Peyer's patch (tissue), 4 donors: Measurements from ENCODE around the gene SLC1A2. TPM values are rescaled to one million over a fixed set of nuclear protein-coding genes. Genes with fewer than 3 reads are reported as not detected.

Experiments
- DNase-seq, 3 donors: peaks; one replicate each; pipeline ENCODE4 v3.0.0-alpha.2; 2017 to 2019
- H3K27ac ChIP-seq, 4 donors: fragments of 200-600 bp; sonication (generic); one replicate each; pipeline ENCODE4 v1.5.1; 2016 to 2019
- H3K27me3 ChIP-seq, 2 donors: fragments of 200-600 bp; sonication (generic); one replicate each; pipeline ENCODE4 v1.5.1; 2019
- H3K36me3 ChIP-seq, 3 donors: fragments of 200-600 bp; sonication (generic); one replicate each; pipeline ENCODE4 v1.5.1; 2016 to 2019
- H3K4me1 ChIP-seq, 4 donors: fragments of 200-600 bp; sonication (generic); one replicate each; pipeline ENCODE4 v1.5.1; 2016 to 2019
- H3K4me3 ChIP-seq, 4 donors: fragments of 200-600 bp; sonication (generic); 1 replicate in 3 of 4; 2 replicates in 1 of 4; pipeline ENCODE4 v1.5.1; 2016 to 2019; ENCODE audit warnings: mild to moderate bottlenecking in 1 of 4
- H3K9me3 ChIP-seq, 4 donors: fragments of 200-600 bp; sonication (generic); one replicate each; pipeline ENCODE4 v1.5.1; 2016 to 2019; ENCODE audit warnings: mild to moderate bottlenecking in 1 of 4
- POLR2A ChIP-seq, 2 donors: fragments of 450-650 bp; IDR thresholded peaks; one replicate each; pipeline ENCODE4 v1.5.1; 2017; ENCODE audit warnings: antibody characterized with exemption in 2 of 2, mild to moderate bottlenecking in 2 of 2, moderate library complexity in 2 of 2
- total RNA-seq, 4 donors: library from RNA; depleted of rRNA; stranded (reverse); fragments of >200 nt; gene quantifications; one replicate each; pipeline ENCODE4 v1.1.0, GENCODE V29; 2016
- TF ChIP-seq, protein P1 (sequence below), 6 experiments: fragments of 450-650 bp in 4 of 6; fragments of 200-600 bp in 2 of 6; sonication (generic) in 1 of 6; IDR thresholded peaks; one replicate each; pipeline ENCODE4 v1.5.1; 2017 to 2019; ENCODE audit warnings: antibody characterized with exemption in 6 of 6, mild to moderate bottlenecking in 3 of 6, moderate library complexity in 1 of 6

Gene SLC1A2
- total RNA-seq, 4 donors from 2014 or later: 0.38 to 1.1 TPM; not detected in 2

DNA sequence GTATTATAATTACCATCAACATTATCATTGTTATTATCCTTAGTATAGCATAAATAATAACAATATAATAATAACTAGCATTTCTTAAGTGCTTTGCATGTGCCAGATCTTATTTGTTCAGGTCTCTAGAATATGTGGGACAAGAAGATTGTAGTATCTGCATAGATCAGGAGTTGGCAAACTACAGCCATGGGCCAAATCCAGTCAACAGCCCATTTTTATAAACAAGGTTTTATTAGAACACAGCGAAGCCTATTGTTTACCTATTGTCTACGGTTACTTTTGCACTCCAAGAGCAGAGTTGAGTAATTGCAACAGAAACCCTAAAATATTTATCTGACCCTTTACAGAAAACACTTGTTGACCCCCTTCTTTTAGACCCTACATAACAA lies 81.4 kb downstream of the SLC1A2 start:
- DNase-seq: no peak
- Histone ChIP-seq H3K27me3 (no peaks in the 10 kb centered on the region), H3K27ac (no peak overlapping the region), H3K9me3 (no peaks in the 10 kb centered on the region), H3K36me3 (no peaks in the 10 kb centered on the region), H3K4me1 (peaks cover 0 to 5% (median 0%) of the 10 kb centered on the region in 4 donors), H3K4me3 (no peak overlapping the region)
- TF ChIP-seq POLR2A (IDR thresholded peaks at IDR 0.05): no peak
- TF ChIP-seq, protein P1, sequence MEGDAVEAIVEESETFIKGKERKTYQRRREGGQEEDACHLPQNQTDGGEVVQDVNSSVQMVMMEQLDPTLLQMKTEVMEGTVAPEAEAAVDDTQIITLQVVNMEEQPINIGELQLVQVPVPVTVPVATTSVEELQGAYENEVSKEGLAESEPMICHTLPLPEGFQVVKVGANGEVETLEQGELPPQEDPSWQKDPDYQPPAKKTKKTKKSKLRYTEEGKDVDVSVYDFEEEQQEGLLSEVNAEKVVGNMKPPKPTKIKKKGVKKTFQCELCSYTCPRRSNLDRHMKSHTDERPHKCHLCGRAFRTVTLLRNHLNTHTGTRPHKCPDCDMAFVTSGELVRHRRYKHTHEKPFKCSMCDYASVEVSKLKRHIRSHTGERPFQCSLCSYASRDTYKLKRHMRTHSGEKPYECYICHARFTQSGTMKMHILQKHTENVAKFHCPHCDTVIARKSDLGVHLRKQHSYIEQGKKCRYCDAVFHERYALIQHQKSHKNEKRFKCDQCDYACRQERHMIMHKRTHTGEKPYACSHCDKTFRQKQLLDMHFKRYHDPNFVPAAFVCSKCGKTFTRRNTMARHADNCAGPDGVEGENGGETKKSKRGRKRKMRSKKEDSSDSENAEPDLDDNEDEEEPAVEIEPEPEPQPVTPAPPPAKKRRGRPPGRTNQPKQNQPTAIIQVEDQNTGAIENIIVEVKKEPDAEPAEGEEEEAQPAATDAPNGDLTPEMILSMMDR (IDR thresholded peaks at IDR 0.05): no peak

GRCh38 chr11:35337136-35337913 lies 82.0 kb downstream of the SLC1A2 start:
- H3K4me3 ChIP-seq: no peak overlapping the region

GRCh38 chr11:35336726-35337125 lies 82.6 kb downstream of the SLC1A2 start:
- Histone ChIP-seq H3K9me3 (no peaks in the 10 kb centered on the region), H3K27ac (no peak overlapping the region), H3K4me3 (no peak overlapping the region), H3K36me3 (no peaks in the 10 kb centered on the region), H3K27me3 (no peaks in the 10 kb centered on the region), H3K4me1 (peaks cover 0 to 5% (median 0%) of the 10 kb centered on the region in 4 donors)
- TF ChIP-seq POLR2A (IDR thresholded peaks at IDR 0.05): no peak
- TF ChIP-seq, protein P1 (IDR thresholded peaks at IDR 0.05): no peak
- DNase-seq: no peak

More at GRCh38 chr11:35337136-35337913, 82.0 kb downstream of the SLC1A2 start:
- H3K27me3 ChIP-seq: no peaks in the 10 kb centered on the region
- TF ChIP-seq, protein P1 (IDR thresholded peaks at IDR 0.05): no peak
- TF ChIP-seq POLR2A (IDR thresholded peaks at IDR 0.05): no peak
- no peak overlapping the region for H3K27ac ChIP-seq
- peaks cover 0 to 5% (median 0%) of the 10 kb centered on the region in 4 donors for H3K4me1 ChIP-seq
- DNase-seq: no peak
- no peaks in the 10 kb centered on the region for H3K9me3 ChIP-seq
- H3K36me3 ChIP-seq: no peaks in the 10 kb centered on the region

DNA sequence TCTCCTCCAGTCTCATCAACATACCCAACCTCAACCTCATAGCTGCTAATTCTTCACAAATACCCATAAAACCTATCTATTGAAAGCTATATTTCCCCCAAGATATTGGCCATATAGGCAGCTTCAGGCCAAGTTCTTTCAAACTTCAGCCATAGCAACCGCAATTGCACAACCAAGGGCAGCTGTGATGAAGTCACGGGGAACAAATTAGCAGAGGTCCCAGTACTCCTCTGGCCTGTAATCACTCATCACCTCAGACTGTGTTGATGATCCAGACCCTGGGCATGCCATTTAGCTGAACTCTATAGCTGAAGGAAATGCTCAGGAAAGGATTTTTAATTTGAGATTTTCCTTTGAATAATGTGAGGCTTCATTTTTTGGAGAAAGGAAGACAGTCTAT lies 84.1 kb downstream of the SLC1A2 start:
- no peaks in the 10 kb centered on the region for H3K36me3 ChIP-seq
- H3K27ac ChIP-seq: no peak overlapping the region
- no peak for TF ChIP-seq POLR2A (IDR thresholded peaks at IDR 0.05)
- TF ChIP-seq, protein P1 (IDR thresholded peaks at IDR 0.05): no peak
- H3K4me1 ChIP-seq: peaks cover 0 to 5% (median 2%) of the 10 kb centered on the region in 4 donors
- H3K9me3 ChIP-seq: no peaks in the 10 kb centered on the region
- no peaks in the 10 kb centered on the region for H3K27me3 ChIP-seq
- H3K4me3 ChIP-seq: no peak overlapping the region
- DNase-seq: no peak

DNA sequence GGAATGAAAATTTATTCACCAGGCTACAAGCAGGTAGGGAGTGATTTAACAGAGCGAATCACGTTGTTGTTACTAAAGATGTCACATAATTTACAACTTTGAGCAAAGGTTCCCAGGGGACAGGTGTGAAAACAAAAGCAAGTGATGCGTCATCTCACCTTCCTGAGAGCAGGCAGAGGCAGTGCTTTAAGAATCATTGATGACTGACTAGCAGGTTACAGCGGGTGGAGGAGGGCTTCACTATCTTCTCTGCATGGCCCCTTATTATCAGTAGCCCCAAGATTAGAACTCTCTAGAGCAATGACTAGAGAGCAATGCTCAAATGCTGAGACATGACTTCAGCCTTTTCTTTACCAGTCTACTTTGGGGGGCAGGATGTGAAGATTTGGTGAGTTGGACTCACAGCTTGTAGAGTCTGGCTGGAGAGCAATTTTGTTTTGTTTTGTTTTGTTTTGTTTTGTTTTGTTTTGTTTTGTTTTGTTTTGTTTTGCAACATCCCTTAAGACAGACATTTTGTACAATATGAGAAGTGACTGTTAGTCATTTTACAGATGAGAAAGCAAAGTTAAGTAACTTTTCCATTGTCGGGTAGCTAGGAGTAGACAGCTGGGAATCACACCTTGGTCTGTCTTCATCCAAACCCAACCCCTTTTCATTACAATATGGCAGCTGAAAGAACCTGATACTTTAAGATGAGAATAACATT lies 84.8 kb downstream of the SLC1A2 start:
- Histone ChIP-seq H3K27me3 (no peaks in the 10 kb centered on the region), H3K27ac (peak overlapping the region in 1 of 4 donors; percentile 31), H3K9me3 (no peaks in the 10 kb centered on the region), H3K4me3 (no peak overlapping the region), H3K4me1 (peaks cover 0 to 5% (median 2%) of the 10 kb centered on the region in 4 donors), H3K36me3 (no peaks in the 10 kb centered on the region)
- TF ChIP-seq, protein P1 (IDR thresholded peaks at IDR 0.05): no peak
- TF ChIP-seq POLR2A (IDR thresholded peaks at IDR 0.05): no peak
- peak in 2 of 3 donors; percentile 29 to 56 for DNase-seq
